GM04504 (cell line): ENCODE results near the gene WFIKKN1.

Source experiments
- DNase-seq: peaks from one replicate; pipeline ENCODE4 v3.0.0-alpha.2; 2012; ENCODE audit warnings: low read depth

The WFIKKN1 gene

GRCh38 chr16:625117-625976 is 5.4 kb upstream of the WFIKKN1 start:
- DNase-seq = no peak

- DNase-seq = no peak
These were observed 4.6 kb upstream of the WFIKKN1 start for GRCh38 chr16:625977-626765.

GRCh38 chr16:626787-627453 is 3.9 kb upstream of the WFIKKN1 start:
- peak; percentile 91 for DNase-seq

- no peak for DNase-seq
These were observed 3.1 kb upstream of the WFIKKN1 start for GRCh38 chr16:627454-628239.

GRCh38 chr16:628321-629061 is 2.3 kb upstream of the WFIKKN1 start:
- DNase-seq = no peak

- DNase-seq = no peak
These were observed 1.5 kb upstream of the WFIKKN1 start for GRCh38 chr16:629185-629832.

- no peak for DNase-seq
These were observed 944 bp upstream of the WFIKKN1 start for GRCh38 chr16:629833-630248.

GRCh38 chr16:630249-630814 is 453 bp upstream of the WFIKKN1 start:
- no peak for DNase-seq

- no peak for DNase-seq
These were observed 1.1 kb downstream of the WFIKKN1 start for GRCh38 chr16:631808-632358.

GRCh38 chr16:632486-633335 is 1.9 kb downstream of the WFIKKN1 start:
- no peak for DNase-seq

GRCh38 chr16:633336-634050 is 2.7 kb downstream of the WFIKKN1 start:
- no peak for DNase-seq

GRCh38 chr16:634051-634670 is 3.4 kb downstream of the WFIKKN1 start:
- DNase-seq = no peak

- DNase-seq = no peak
These were observed 4.2 kb downstream of the WFIKKN1 start for GRCh38 chr16:634996-635395.

GRCh38 chr16:635573-636205 is 4.9 kb downstream of the WFIKKN1 start:
- no peak for DNase-seq

- DNase-seq = peak; percentile 86
These were observed 5.7 kb downstream of the WFIKKN1 start, which contains the start of gene METTL26 for GRCh38 chr16:636206-637080. Gene METTL26, minus strand, starts transcription at chr16:636305. Its CDS starts 15 bp downstream, at chr16:636290.
